T-helper 2 cell (primary cell): ENCODE data around the gene STXBP5L.
"Not testable (repeated sequence)": the region's sequence is repeated elsewhere in the genome, so short reads cannot be mapped to it uniquely, and the experiment has no call there.

Experiments used
- DNase-seq, 5 experiments: peaks; one replicate each; pipeline versions ENCODE4 v3.0.0 to v3.0.0-alpha.2; 2012 to 2022
- total RNA-seq, 2 donors: gene quantifications; one replicate each; lab custom pipeline; 2026; lab: John Stamatoyannopoulos, UW

Gene STXBP5L
- total RNA-seq, result 0 to 0.07 reads per million in 2 donors

DNA sequence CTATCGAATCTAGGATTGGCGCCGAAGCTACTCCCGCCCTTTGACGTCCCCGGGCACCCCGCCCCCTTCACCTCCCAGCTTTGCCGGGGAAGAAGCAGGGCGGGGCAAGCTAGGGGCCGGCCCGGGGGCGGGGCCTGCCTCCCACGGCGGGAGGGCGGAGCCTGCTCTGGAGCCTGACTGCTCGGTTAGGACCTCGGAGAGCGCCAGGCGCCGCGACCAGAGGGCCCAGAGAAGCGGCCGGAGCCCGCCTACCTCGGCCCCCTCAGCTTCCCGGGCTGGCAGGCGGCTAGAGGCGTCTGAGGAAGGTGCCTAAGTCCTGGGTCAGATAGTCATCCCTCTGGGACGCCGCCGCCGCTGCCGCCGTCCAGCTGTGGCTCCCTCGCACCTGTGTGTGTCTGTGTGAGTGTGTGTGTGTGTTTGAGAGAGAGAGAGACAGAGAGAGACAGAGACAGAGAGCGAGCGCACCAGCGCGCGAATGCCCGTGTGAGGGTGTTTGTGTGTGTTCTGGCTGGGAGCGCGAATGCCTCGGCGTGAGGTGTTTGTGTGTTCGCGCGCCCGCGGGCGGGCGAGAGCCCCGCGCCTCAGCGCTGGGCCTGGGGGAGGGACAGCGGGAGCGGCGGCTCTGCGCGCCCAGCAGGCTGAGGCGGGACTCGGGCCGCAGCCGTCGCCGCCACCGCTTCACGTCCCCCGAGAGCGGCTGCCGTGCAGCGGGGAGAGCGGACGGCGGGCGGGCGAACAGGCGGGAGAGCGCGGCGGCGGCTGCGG is at the start of gene STXBP5L:
Gene STXBP5L, plus strand, starts transcription at position 176 of the 765 bp plus-strand sequence. CDS start 1,374 bp downstream, outside the sequence.
- DNase-seq, result peak in 2 of 5 experiments; percentile 9 to 60

DNA sequence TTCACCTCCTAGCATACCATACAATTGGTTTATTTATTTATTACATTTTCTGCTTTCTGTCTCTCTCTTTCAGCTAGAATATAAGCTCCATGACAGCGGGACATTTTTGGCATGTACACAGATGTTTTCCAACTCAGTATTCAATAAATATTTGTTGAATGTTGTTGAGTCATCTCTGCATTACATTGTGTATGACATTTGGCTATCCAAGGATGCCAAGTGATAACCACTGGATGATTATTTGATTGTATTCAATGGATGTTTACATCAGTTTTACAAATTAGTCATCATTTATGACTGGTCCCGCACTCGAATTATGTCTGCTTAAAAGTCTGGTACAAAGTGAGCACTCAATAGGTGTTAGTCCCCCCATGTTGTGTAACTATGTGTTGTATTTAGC is 49.5 kb upstream of the STXBP5L start:
- no peak for DNase-seq

DNA sequence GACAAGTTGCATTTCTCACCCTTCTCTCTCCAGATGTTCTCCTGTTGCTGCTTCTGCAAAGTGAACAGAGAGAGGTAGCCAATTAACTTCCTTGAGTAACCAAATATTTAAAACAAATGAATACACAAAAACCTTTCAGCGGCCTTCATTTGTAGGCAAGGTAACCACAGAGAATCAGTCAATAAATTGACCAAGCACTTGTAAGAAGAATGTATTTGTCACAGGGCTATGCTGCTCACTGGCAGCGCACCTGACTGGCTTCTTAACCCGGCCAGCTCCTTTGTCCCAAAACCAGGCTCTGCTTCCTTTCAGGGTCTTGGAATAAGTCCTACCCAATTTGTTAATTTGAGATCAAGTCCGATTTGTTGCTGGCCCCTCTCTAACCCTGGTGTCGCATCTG is 43.5 kb upstream of the STXBP5L start:
- DNase-seq, result no peak

DNA sequence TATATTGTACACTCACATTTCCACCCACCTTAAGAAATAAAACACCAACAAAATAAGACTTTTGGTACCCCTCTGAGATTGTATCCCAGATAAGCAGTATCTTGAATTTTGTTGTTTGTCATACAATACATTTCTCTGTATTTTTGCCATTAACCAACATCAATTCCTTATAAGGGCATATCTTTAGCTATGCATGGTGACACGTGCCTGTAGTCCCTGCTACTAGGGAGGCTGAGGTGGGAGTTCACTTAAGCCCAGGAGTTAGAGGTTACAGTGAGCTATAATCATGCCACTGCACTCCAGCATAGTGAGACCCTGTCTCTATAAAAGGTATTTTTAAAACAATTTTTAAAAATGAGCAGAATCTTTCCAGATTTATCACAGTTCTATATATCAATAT is 32.5 kb upstream of the STXBP5L start:
- DNase-seq, result no peak

DNA sequence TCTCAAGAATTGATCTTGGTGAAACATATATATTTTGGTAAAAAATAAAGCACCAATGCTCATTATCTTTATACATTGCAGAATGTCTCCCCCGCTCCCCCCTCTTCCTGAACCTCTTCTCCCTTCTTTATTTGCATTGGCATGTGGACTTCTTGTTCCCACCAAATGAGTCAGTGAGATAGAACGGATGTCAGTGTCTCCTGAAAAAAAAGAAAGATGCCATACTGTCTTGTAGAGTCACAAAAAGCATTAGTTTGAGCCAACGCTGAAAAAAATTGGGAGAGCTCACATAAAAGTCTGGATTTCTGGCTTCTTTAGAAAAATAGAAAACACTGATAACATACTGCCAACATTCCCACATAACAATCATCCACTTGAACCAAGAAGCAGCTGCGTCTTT is 32.0 kb upstream of the STXBP5L start:
- DNase-seq, result no peak

DNA sequence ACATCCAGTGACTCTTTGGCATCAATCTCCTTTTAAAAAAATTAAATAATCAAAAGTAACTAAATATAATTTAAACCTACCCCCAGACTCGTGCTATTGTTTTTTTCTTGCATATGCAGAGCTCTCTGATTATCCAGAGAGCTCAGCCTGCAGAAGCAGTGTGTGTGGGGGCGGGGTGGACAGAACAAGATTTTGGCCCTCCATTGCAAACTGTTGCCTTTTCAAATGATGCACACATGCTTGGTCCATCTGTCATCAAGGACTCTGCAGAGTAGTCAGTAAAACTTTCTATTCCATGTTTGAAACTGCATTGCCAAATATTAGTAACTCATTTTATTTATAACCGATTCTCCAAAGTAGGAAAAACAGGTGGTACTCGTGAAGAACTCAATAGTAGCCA is 28.6 kb upstream of the STXBP5L start:
- no peak for DNase-seq

DNA sequence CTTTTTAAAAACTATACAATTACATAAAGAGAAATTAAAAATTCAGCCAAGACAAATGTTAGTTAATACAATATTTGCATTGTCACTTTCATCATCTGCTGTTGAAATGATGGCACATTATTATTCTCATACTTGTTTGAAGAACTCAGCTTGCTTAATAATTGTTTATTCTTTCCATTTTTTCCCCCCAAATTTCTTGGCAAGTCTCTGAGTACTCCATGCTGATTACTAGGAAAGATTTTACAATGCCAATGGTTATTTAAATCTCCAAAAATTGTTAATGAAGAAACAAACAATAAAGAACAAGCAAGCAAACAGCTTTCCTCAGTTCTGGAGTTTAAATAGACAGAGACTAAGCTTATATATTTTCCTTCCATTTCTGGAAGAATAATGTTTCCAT is 15.1 kb upstream of the STXBP5L start:
- DNase-seq, result no peak

DNA sequence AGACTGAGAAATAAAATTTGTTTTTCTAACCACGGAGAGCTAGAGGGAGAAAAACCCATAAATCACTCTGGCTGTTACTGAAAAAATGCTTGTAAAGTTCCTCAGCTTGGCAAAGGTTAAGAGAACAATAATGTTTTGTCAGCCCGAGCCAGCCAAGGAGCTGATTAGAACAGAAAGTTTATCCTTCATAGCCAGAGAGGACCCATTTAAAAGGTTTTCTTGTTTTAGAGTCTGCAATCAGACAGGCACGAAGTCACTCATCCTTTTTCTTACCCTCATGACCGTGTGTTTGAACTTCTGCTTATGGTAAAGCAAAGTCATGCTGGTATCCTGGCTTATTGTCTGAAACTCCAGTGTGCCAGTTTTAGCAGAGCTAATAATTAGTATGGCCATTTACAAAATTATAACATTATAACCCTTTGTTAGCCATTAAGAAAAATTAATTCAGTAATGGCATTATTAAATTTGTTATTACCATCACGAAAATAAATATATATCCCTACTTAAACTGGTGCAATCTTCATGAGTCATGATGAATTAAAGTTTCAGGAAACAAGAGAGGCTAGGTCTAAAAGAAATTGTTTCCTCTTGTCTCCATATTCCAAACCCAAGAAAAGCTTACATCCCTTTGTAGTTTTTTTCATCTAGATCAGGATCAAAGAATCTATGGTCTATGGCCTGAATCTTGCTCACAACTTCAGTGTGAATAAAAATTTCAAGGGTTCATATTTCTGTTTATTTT is 13.5 kb upstream of the STXBP5L start:
- DNase-seq, result no peak

DNA sequence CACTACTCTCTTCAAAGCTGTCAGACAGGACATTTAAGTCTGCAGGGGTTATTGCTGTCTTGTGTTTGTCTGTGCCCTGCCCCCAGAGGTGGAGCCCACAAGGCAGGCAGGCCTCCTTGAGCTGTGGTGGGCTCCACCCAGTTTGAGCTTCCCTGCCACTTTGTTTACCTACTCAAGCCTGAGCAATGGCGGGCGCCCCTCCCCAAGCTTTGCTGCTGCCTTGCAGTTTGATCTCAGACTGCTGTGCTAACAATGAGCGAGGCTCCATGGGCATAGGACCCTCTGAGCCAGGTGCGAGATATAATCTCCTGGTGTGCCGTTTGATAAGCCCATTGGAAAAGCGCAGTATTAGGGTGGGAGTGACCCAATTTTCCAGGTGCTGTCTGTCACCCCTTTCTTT is 6.3 kb upstream of the STXBP5L start:
- DNase-seq, result not testable (repeated sequence)

DNA sequence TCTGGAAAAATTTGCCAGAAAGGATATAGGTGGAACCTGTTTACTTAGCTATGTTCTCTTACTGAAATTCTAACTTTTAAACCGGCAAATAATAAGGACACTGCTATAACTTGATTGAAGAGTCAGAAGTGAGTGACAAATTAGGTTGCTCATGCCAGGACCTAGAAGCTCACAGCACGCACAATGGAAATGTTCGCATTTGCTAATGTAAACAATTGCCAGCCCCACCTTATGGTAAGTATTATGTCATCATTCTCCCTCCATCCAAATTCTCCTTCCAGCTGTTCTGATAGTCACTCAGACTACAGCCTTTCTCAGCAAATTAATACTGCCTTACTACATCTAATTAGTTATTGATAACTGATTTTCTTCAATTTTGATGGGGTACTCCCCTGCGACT is 4.8 kb upstream of the STXBP5L start:
- DNase-seq, result no peak

DNA sequence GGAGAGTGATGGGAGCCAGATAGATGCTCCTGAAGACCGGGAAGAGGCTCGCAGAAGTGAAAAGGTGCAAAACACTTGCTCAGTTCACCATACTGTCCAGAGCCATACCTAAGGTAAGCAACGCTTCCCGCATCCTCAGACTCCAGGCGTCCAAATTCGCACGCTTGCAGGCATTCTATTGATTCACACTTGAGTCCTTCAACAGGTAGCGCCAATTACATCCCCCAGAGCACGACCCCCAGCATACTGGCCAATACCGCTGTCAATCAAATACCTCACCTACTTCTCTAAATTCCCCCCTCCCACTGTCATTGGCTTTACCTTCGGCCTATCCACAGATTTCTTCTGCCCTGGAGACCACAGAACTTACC is 361 bp upstream of the STXBP5L start:
- no peak for DNase-seq

DNA sequence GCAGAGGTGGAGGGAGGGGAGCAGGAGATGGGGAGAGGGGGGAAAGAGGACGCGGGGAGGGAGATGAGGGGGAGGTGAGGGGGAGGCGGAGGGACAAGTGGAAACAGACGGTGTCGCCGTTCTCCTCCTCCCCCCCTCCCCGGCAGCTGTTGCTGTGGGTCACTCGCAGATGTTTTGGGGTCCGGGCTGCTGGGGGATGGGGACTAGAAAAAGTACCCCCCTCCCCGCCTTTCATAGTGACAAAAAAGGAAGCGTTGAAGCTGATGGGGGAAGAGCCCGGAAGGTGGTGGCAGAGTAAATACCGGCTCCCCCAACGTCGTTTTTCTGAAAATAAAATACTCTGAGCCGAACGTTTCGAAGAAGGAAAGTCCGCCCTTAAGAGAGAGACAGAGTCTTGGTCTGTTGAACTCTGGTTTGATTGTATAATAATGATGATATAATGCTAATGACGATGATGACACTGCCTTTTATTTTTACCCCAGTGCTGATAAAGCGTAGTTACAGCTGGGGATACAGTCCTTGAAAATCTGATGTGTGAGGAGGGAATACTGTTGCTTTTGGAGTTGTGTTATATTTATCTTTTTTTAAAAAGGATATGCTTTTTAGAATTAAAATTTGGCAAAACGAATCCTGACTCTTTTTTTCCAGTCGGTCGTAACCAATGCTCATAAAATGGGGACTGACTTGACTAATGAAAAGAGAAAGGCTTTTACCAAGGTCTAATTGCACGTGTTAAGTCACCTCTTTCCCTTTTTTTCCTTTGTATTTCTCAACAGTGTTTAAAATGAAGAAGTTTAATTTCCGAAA is 993 bp downstream of the STXBP5L start:
- DNase-seq, result no peak

DNA sequence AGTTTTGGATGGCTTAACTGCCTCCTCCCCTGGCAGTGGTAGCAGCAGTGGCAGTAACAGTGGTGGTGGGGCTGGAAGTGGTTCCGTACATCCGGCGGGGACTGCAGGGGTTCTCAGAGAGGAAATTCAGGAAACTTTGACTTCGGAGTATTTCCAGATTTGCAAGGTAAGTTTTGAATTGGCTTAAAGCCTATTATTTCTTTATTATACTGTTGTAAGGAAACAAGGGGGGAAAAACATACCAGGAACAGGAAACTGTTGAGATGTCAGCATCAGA is 1.5 kb downstream of the STXBP5L start:
- no peak for DNase-seq

DNA sequence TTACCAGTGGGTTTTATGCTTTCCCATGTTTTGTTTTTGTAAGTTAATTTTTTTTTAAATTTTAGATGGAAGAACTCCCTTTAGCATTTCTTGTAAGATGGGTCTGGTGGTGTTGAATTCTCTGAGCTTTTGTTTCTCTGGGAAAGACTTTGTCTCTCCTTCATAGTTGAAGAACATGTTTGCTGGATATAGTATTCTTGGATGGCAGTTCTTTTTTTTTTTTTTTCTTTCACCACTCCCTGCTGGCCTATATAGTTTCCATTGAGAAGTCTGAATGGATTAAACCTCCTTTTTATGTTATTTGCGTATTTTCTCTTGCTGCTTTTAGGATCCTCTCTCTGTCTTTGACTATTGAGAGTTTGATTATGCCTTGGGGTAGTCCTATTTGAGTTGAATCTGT is 18.1 kb downstream of the STXBP5L start:
- DNase-seq, result no peak

DNA sequence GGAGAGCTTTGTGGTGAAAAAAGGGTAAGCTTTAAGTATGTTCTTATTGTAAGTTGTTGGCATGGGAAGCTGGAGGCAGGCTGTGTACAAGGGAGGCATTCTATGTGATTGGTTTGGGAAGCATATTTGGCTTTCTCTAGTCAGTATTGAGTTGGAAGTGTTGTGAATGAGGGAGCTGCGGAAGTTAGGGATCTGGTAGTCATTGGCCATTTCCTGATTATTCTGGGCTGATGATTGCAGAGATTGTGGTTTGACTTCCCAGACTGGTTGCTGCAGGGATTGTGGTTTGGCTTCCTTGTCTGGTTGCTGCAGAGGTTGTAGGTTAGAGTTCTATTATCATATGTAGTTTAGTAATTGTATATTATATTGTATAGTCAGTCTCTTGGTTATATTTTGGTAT is 21.0 kb downstream of the STXBP5L start:
- DNase-seq, result no peak

DNA sequence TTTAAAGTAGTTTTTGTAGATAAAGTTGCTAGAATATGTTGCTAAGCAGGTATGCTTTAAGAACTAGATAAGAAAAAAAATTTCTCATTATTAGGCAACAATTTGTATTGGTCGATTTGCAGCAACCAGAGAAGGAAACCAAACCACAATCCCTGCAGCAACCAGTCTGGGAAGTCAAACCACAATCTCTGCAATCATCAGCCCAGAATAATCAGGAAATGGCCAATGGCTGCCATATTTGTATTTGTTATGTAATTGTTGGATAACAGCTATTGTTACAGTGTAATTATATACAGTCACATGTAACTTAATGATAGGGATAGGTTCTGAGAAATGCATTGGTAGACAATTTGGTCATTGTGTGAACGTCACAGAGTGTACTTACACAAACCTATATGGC is 23.6 kb downstream of the STXBP5L start:
- DNase-seq, result no peak

DNA sequence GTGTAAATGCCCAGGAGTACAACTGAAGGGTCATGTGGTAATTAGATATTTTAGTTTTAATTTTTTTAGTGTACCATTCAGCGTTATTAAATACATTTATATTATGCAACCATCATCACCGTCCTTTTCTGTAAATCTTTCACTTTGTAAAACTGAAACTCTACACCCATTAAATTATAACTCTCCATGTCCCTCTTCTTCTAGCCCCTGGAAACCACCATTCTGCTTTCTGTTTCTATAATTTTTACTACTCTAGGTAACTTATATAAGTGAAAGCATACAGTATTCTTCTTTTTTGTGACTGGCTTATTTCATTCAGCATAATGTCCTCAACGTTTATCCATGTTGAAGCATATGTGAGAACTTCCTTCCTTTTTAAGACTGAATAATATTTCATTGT is 48.1 kb downstream of the STXBP5L start:
- no peak for DNase-seq

DNA sequence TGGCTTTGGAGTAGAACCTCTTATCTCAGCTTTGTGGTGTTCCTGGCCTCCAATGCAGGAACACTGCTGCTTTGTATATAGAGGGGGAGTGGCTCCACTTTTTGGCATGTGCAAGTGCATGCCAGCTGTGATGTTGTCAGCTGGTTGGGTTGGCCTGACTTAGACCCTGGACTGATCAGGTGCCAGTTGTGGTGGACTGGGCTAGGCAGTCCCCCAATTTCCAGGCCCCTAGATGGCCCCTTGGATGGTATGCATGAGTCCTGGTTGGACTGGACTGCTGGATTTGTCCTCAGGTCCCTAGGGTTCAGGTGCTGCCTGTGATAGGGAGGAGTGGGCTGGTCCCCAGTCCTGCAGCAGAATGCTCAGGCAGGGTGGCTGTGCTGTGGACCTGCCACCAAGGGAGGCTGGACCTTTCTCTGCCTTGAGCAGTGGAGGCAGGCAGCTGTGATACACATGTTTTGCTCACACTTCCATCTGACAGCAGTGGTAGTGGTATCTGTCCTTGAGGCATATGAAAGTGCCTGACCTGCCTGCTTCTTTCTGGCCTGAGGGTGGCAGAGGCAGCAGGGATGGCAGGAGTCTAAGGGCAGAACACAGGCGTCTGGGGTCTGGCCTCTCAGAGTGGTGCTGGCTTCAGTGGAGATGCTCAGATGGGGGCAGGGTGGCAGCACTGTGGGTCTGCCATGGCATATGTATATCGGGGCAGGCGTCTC is 74.8 kb downstream of the STXBP5L start:
- DNase-seq, result no peak

DNA sequence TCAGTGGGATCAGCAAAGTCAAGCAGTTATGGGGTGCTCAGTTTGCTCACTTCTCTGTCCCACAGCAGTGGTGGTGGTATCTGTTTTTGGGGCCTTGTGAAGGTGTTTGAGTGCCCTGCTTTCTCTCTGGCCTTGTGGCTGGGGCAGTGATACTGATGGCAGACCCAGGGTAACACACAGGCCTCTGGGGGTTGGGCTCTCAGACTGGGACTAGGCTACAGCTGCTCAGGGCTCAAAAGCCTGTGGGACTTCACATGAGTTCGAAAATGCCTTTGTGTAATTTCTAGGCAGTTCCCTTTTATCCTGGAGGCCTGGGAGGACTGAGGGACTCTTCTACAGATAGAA is 75.3 kb downstream of the STXBP5L start:
- no peak for DNase-seq

DNA sequence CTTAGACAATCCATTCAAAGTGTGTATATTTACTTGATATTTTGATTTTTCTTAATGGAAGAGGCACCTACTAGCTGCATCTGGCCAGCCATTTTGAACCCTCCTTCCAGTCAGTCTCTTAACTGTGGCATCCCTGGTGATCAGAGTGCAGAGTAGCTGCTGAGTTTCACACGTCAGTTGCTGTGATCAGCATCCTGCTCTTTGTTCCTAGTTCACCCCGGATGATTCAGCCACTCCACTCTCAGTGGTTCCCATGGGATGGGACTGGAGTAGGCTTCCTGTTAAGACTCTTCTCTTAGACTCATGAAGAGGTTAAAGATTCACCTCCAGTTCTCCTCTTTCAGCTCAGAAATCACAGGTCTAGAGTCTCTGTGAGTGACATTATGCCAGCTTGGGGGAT is 75.8 kb downstream of the STXBP5L start:
- DNase-seq, result no peak

DNA sequence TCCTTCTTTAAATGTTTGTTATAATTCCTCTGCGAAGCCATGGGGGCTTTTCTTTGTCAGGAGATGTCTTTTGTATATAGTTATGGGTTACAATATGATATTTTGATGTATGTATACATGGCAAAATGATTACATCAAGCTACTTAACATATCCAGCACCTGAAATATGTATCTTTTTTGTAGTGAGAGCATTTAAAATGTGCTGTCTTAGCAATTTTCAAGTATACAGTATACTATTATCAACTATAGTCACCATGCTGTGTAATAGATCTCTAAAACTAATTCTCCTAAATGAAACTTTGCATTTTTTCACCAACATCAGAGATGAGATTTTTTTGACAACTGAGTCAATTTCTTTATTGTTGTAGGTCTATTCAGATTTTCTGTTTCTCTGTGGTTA is 77.2 kb downstream of the STXBP5L start:
- DNase-seq, result no peak

DNA sequence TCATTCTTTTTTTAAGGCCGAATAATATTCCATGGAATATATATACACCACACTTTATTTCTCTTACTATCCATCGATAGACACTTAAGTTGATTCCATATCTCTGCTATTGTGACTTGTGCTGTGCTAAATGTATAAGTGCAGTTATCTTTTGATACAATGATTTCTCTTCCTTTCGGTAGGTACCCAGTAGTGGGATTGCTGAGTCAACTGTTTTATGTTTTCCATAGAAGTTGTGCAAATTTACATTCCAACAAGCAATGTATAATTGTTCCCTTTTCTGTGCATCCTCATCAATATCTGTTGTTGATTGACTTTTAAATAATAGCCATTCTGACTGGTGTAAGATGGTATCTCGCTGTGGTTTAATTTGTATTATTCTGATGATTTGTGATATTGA is 81.0 kb downstream of the STXBP5L start:
- no peak for DNase-seq

DNA sequence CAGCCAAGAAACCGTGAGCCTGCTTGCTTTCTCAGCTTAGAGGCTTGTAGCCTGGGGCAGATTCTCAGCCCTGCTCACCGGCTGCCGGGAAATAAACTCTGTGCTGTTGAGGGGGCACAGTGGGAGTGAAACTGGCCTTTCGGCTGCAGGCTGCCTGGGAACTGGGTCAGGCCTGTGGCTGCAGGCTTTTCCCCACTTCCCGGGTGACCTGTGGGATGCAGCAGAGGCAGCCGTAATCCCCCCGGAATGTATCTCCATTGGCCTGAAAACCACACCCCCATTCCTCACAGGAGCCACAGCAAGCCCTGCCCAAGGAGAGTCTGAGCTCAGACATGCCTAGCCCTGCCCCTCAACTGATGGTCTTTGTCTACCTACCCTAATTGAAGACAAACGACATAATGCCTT is 110.9 kb downstream of the STXBP5L start:
- DNase-seq, result no peak
